Neural crest cell (in vitro differentiated cells): Measurements from ENCODE around the gene DYRK4. TPM values are rescaled to one million over a fixed set of nuclear protein-coding genes. Genes with fewer than 3 reads are reported as not detected.
A peak's percentile ranks its signal among the peaks of the same experiment; 100 is the strongest.

Experiments used
- DNase-seq: peaks from one replicate; pipeline ENCODE4 v3.0.0; 2021; ENCODE audit warnings: low read depth, mixed read lengths, low spot score
- H3K27ac Mint-ChIP-seq: one replicate; pipeline ENCODE4 v1.8.0; 2021; ENCODE audit warnings: mild to moderate bottlenecking, mixed read lengths; ENCODE audit not compliant: unreplicated experiment
- H3K27me3 Mint-ChIP-seq: 2 replicates; pipeline ENCODE4 v1.8.0; 2021; ENCODE audit warnings: low read depth, mild to moderate bottlenecking, mixed read lengths
- H3K36me3 Mint-ChIP-seq: 2 replicates; pipeline ENCODE4 v1.8.0; 2021; ENCODE audit warnings: low read depth, mild to moderate bottlenecking, mixed read lengths
- H3K4me1 Mint-ChIP-seq: 2 replicates; pipeline ENCODE4 v1.8.0; 2021; ENCODE audit warnings: mixed read lengths
- H3K4me3 Mint-ChIP-seq: one replicate; pipeline ENCODE4 v1.8.0; 2021; ENCODE audit warnings: mild to moderate bottlenecking, mixed read lengths
- H3K9me3 Mint-ChIP-seq: 2 replicates; pipeline ENCODE4 v1.8.0; 2021; ENCODE audit warnings: mixed read lengths
- CTCF ChIP-seq: fragments of 200-600 bp; sonication (generic); conservative IDR thresholded peaks from 2 replicates; pipeline ENCODE4 v1.5.0; 2021; ENCODE audit warnings: antibody characterized with exemption, mild to moderate bottlenecking
- total RNA-seq: library from RNA; stranded (reverse); gene quantifications from 2 replicates; pipeline ENCODE4 v1.2.1, GENCODE V29; 2021

Gene DYRK4
- total RNA-seq, 1 donor from 2014 or later = 44.9 TPM

GRCh38 chr12:4530982-4531586 lies 30.9 kb upstream of the DYRK4 start:
- H3K9me3 Mint-ChIP-seq = no peaks in the 10 kb centered on the region
- H3K36me3 Mint-ChIP-seq = no peaks in the 10 kb centered on the region
- no peaks in the 10 kb centered on the region for H3K27me3 Mint-ChIP-seq
- no peak overlapping the region for H3K27ac Mint-ChIP-seq
- no peak for DNase-seq
- no peak overlapping the region for H3K4me3 Mint-ChIP-seq
- H3K4me1 Mint-ChIP-seq = no peaks in the 10 kb centered on the region
- no peak for TF ChIP-seq CTCF

GRCh38 chr12:4535092-4535491 lies 26.9 kb upstream of the DYRK4 start:
- no peaks in the 10 kb centered on the region for H3K9me3 Mint-ChIP-seq
- TF ChIP-seq CTCF = no peak
- H3K36me3 Mint-ChIP-seq = no peaks in the 10 kb centered on the region
- H3K4me3 Mint-ChIP-seq = no peak overlapping the region
- H3K27ac Mint-ChIP-seq = no peak overlapping the region
- H3K27me3 Mint-ChIP-seq = no peaks in the 10 kb centered on the region
- peaks cover 25% of the 10 kb centered on the region for H3K4me1 Mint-ChIP-seq
- DNase-seq = no peak

GRCh38 chr12:4535871-4536270 lies 26.1 kb upstream of the DYRK4 start:
- no peaks in the 10 kb centered on the region for H3K9me3 Mint-ChIP-seq
- no peak overlapping the region for H3K4me3 Mint-ChIP-seq
- no peak overlapping the region for H3K27ac Mint-ChIP-seq
- DNase-seq = no peak
- H3K27me3 Mint-ChIP-seq = no peaks in the 10 kb centered on the region
- H3K36me3 Mint-ChIP-seq = no peaks in the 10 kb centered on the region
- TF ChIP-seq CTCF = no peak
- H3K4me1 Mint-ChIP-seq = peaks cover 27% of the 10 kb centered on the region

- no peaks in the 10 kb centered on the region for H3K36me3 Mint-ChIP-seq
- no peaks in the 10 kb centered on the region for H3K9me3 Mint-ChIP-seq
- H3K4me1 Mint-ChIP-seq = peaks cover 27% of the 10 kb centered on the region
- peak within 1 kb of the TSS; percentile 100 for H3K27ac Mint-ChIP-seq
- DNase-seq = peak; percentile 89
- no peak for TF ChIP-seq CTCF
- H3K4me3 Mint-ChIP-seq = peak within 1 kb of the TSS; percentile 97
- H3K27me3 Mint-ChIP-seq = no peaks in the 10 kb centered on the region
Measured at GRCh38 chr12:4538207-4539160, 23.5 kb upstream of the DYRK4 start, which contains the start of gene RAD51AP1. Gene RAD51AP1, plus strand, starts transcription at chr12:4538890. Its CDS starts 50 bp downstream, at chr12:4538940.

- H3K27me3 Mint-ChIP-seq = no peaks in the 10 kb centered on the region
- H3K4me1 Mint-ChIP-seq = peaks cover 27% of the 10 kb centered on the region
- peak overlapping the region; percentile 100 for H3K27ac Mint-ChIP-seq
Measured at GRCh38 chr12:4539167-4539870, 22.7 kb upstream of the DYRK4 start.

More at GRCh38 chr12:4539167-4539870, 22.7 kb upstream of the DYRK4 start:
- DNase-seq = no peak
- peak overlapping the region; percentile 97 for H3K4me3 Mint-ChIP-seq
- no peaks in the 10 kb centered on the region for H3K36me3 Mint-ChIP-seq
- TF ChIP-seq CTCF = no peak
- no peaks in the 10 kb centered on the region for H3K9me3 Mint-ChIP-seq
